SIG-M5 treated with dmso at 0.1 percent for 504 hours (cell line): Measurements from ENCODE around the gene NFIC.

Experiments
- DNase-seq: peaks from one replicate; lab custom pipeline; 2025; ENCODE audit not compliant: unreplicated experiment; lab: John Stamatoyannopoulos, UW

The NFIC gene

GRCh38 chr19:3358689-3359014 lies 7.7 kb upstream of the NFIC start:
- no peak for DNase-seq

GRCh38 chr19:3359015-3359918 lies 7.1 kb upstream of the NFIC start:
- DNase-seq = no peak

- DNase-seq = no peak
Measured at GRCh38 chr19:3359919-3360420, 6.4 kb upstream of the NFIC start.

GRCh38 chr19:3360421-3361383 lies 5.7 kb upstream of the NFIC start:
- DNase-seq = peak; percentile 59

- no peak for DNase-seq
Measured at GRCh38 chr19:3361384-3362216, 4.8 kb upstream of the NFIC start.

GRCh38 chr19:3362217-3362906 lies 4.0 kb upstream of the NFIC start:
- no peak for DNase-seq

GRCh38 chr19:3363841-3364500 lies 2.4 kb upstream of the NFIC start:
- no peak for DNase-seq

- DNase-seq = no peak
Measured at GRCh38 chr19:3364501-3364858, 1.9 kb upstream of the NFIC start.

- DNase-seq = no peak
Measured at GRCh38 chr19:3365093-3365835, 1.1 kb upstream of the NFIC start.

- peak; percentile 36 for DNase-seq
Measured at GRCh38 chr19:3366753-3367627, 607 bp downstream of the NFIC start.

GRCh38 chr19:3367628-3368440 lies 1.5 kb downstream of the NFIC start:
- peak; percentile 61 for DNase-seq

GRCh38 chr19:3368441-3368795 lies 2.0 kb downstream of the NFIC start:
- DNase-seq = no peak

- no peak for DNase-seq
Measured at GRCh38 chr19:3368848-3369336, 2.5 kb downstream of the NFIC start.

- peak; percentile 57 for DNase-seq
Measured at GRCh38 chr19:3369337-3370213, 3.2 kb downstream of the NFIC start.

GRCh38 chr19:3370214-3370720 lies 3.9 kb downstream of the NFIC start:
- DNase-seq = no peak
